ENCODE measurements around the gene MEA1.

- TF ChIP-seq CTCF (conservative IDR thresholded peaks at IDR 0.05; ENCODE audit: low read length) = no peak; the same call in 1 of the 2 replicates
- no peak for TF ChIP-seq EZH2phosphoT487 (IDR thresholded peaks at IDR 0.05; ENCODE audit: borderline replicate concordance)
Observed at GRCh38 chr6:43053545-43054205, 39.9 kb upstream of the MEA1 start, which contains the start of gene CUL7.
